ENCODE measurements around the gene NCOR2. TPM values are rescaled to one million over a fixed set of nuclear protein-coding genes. Genes with fewer than 3 reads are reported as not detected.

The NCOR2 gene
- total and polyA plus RNA-seq, 2 donors (not counting 3 experiments of a cell fraction or from before 2014, with no cell fraction given): 26.5 to 241 TPM

DNA sequence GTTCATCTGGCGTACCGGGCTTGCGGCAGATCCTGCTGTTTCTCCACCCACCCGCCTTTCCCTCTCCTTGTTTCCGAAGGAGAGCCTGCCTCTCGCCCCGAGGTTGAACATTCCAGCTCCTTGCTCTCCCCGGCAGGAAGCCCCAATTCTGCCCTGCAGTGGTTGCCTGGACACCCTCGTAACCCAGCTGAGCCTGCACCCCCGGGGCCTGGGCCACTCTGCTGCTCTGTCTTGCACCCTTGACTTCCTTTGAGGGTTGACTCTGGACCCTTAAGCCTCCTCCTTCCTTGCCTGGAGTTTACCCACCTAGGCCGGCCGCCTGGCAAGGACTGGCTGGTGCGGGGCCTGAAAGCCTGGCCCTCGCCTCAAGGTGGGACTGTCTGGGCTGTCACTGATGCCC lies 25.8 kb upstream of the NCOR2 start:
- H3K4me1 ChIP-seq (ENCODE audit: control insufficient read depth, extremely low read depth, insufficient read depth, low read length): peaks cover 24% of the 10 kb centered on the region
- H3K27ac ChIP-seq (ENCODE audit: insufficient read depth, low read depth, low read length): no peak overlapping the region
- CTCF ChIA-PET: interaction anchor here (1.1 to 2.1 kb wide), 2 partner anchors 26 to 33 kb away, joined by 3 to 5 read pairs; partner anchors contain the start of gene NCOR2
- H3K9me1 ChIP-seq (replicated peaks; ENCODE audit: control insufficient read depth, extremely low read depth, insufficient read depth, low read length): no peaks in the 10 kb centered on the region
- no peak for FAIRE-seq
- DNase-seq (ENCODE audit: low read depth, low spot score): no peak
- no peaks in the 10 kb centered on the region for H3K9me3 ChIP-seq (replicated peaks; ENCODE audit: control insufficient read depth, insufficient read depth, low read length)
- H2AFZ ChIP-seq (ENCODE audit: low read depth, low read length): no peak overlapping the region
- dilution Hi-C loops (cut with MboI; ENCODE audit: extremely low pct_ligation_motif_present, low sequenced_read_pairs): no loop called here
- BruUV-seq (replicated peaks): no TSS peak
- H4K20me1 ChIP-seq (replicated peaks; ENCODE audit: control insufficient read depth, extremely low read depth, insufficient read depth, low read length): no peaks in the 10 kb centered on the region
- no peaks in the 10 kb centered on the region for H3K36me3 ChIP-seq (ENCODE audit: control insufficient read depth in 2 of 2, extremely low read depth in 1 of 2, insufficient read depth in 2 of 2, low read length in 2 of 2)
- H3K9ac ChIP-seq (replicated peaks; ENCODE audit: extremely low read depth, insufficient read depth, low read length): no peak overlapping the region
- intact Hi-C loops (cut with micrococcal nuclease): no loop called here
- H3K79me2 ChIP-seq (ENCODE audit: control insufficient read depth, insufficient read depth, low read length): no peaks in the 10 kb centered on the region
- TF ChIP-seq POLR2A (IDR thresholded peaks at IDR 0.05; ENCODE audit: low read depth, low read length): no peak
- no peak for TF ChIP-seq MAX (IDR thresholded peaks at IDR 0.05; ENCODE audit: insufficient read depth, insufficient read length)
- TF ChIP-seq EZH2 (IDR thresholded peaks at IDR 0.05; ENCODE audit: borderline replicate concordance, low read depth, low read length, severe bottlenecking): no peak
- no peak for TF ChIP-seq JUN (IDR thresholded peaks at IDR 0.05; ENCODE audit: borderline replicate concordance, insufficient read depth, insufficient read length, low read depth)
- no peak for TF ChIP-seq POLR2AphosphoS5 (IDR thresholded peaks at IDR 0.05; ENCODE audit: insufficient read depth, low read depth, low read length)
- TF ChIP-seq GATA2 (IDR thresholded peaks at IDR 0.05; ENCODE audit: insufficient read depth, insufficient read length, low read depth, low read length): no peak
- no peak for TF ChIP-seq CTCF (IDR thresholded peaks at IDR 0.05; ENCODE audit: extremely low read depth in 1 of 2, insufficient read depth in 1 of 2, low read depth in 1 of 2, low read length in 2 of 2)
- no peak for TF ChIP-seq FOS (IDR thresholded peaks at IDR 0.05; ENCODE audit: borderline replicate concordance, insufficient read depth, low read length)
- TF ChIP-seq MYC (IDR thresholded peaks at IDR 0.05; ENCODE audit: low read depth, low read length): no peak
- no peak overlapping the region for H3K4me3 ChIP-seq (replicated peaks in 1 of 3; ENCODE audit: insufficient read depth in 1 of 3, low read depth in 1 of 3, low read length in 3 of 3)
- no peaks in the 10 kb centered on the region for H3K27me3 ChIP-seq (ENCODE audit: control insufficient read depth in 2 of 2, insufficient read depth in 2 of 2, low read length in 2 of 2)
- no peak overlapping the region for H3K4me2 ChIP-seq (ENCODE audit: insufficient read depth, low read length)
- POLR2A ChIA-PET: no interaction called here
